Epithelial cell of prostate (primary cell): ENCODE results near the gene PSMC6.
"Not testable (repeated sequence)": the region's sequence is repeated elsewhere in the genome, so short reads cannot be mapped to it uniquely, and the experiment has no call there.

ENCODE experiments used
- DNase-seq: peaks from one replicate; pipeline ENCODE4 v3.0.0-alpha.2; 2011; ENCODE audit warnings: low read depth, low spot score
- H3K27ac ChIP-seq: fragments of 450-650 bp; 2 replicates; pipeline ENCODE4 v1.5.1; 2017; ENCODE audit warnings: mild to moderate bottlenecking

The PSMC6 gene

GRCh38 chr14:52711666-52712065, 4.7 kb downstream of the PSMC6 start:
- DNase-seq, result no peak
- H3K27ac ChIP-seq, result no peak overlapping the region

GRCh38 chr14:52716155-52716554, 9.2 kb downstream of the PSMC6 start:
- no peak for DNase-seq

GRCh38 chr14:52723514-52724359, 16.7 kb downstream of the PSMC6 start:
- H3K27ac ChIP-seq, result no peak overlapping the region
- DNase-seq, result no peak

More at GRCh38 chr14:52716155-52716554, 9.2 kb downstream of the PSMC6 start:
- H3K27ac ChIP-seq, result no peak overlapping the region

- no peak for DNase-seq
- no peak overlapping the region for H3K27ac ChIP-seq
These were observed 17.3 kb downstream of the PSMC6 start for GRCh38 chr14:52724360-52724644.

- H3K27ac ChIP-seq, DNase-seq: not testable (repeated sequence)
These were observed 20.5 kb downstream of the PSMC6 start for GRCh38 chr14:52727509-52727908.

- not testable (repeated sequence) for DNase-seq
These were observed 22.0 kb downstream of the PSMC6 start for GRCh38 chr14:52729035-52729434.

GRCh38 chr14:52729585-52729924, 22.6 kb downstream of the PSMC6 start:
- peak overlapping the region; percentile 57 for H3K27ac ChIP-seq
- no peak for DNase-seq

More at GRCh38 chr14:52729035-52729434, 22.0 kb downstream of the PSMC6 start:
- H3K27ac ChIP-seq, result peak overlapping the region; percentile 57

GRCh38 chr14:52729925-52730708, 23.1 kb downstream of the PSMC6 start, which contains the start of gene STYX:
STYX (plus strand) TSS chr14:52730166; CDS start chr14:52730475, 309 bp downstream.
- peak within 1 kb of the TSS; percentile 57 for H3K27ac ChIP-seq
- peak; percentile 87 for DNase-seq

- H3K27ac ChIP-seq, result peak overlapping the region; percentile 57
- no peak for DNase-seq
These were observed 23.7 kb downstream of the PSMC6 start for GRCh38 chr14:52730709-52731111.

- no peak overlapping the region for H3K27ac ChIP-seq
- DNase-seq, result no peak
These were observed 26.8 kb downstream of the PSMC6 start for GRCh38 chr14:52733824-52734223.

GRCh38 chr14:52735921-52736489, 29.0 kb downstream of the PSMC6 start:
- no peak overlapping the region for H3K27ac ChIP-seq
- DNase-seq, result no peak

GRCh38 chr14:52738409-52738808, 31.4 kb downstream of the PSMC6 start:
- DNase-seq, result no peak
- no peak overlapping the region for H3K27ac ChIP-seq

- no peak overlapping the region for H3K27ac ChIP-seq
- no peak for DNase-seq
These were observed 33.8 kb downstream of the PSMC6 start for GRCh38 chr14:52740751-52741150.

GRCh38 chr14:52741865-52742264, 34.9 kb downstream of the PSMC6 start:
- H3K27ac ChIP-seq, result no peak overlapping the region
- DNase-seq, result no peak

- no peak for DNase-seq
- no peak overlapping the region for H3K27ac ChIP-seq
These were observed 41.8 kb downstream of the PSMC6 start for GRCh38 chr14:52748647-52749292.

GRCh38 chr14:52755607-52756316, 48.8 kb downstream of the PSMC6 start:
- DNase-seq, result no peak
- no peak overlapping the region for H3K27ac ChIP-seq

- no peak overlapping the region for H3K27ac ChIP-seq
These were observed 52.1 kb downstream of the PSMC6 start for GRCh38 chr14:52759145-52759544.

GRCh38 chr14:52762923-52763322, 55.9 kb downstream of the PSMC6 start:
- DNase-seq, H3K27ac ChIP-seq: not testable (repeated sequence)

More at GRCh38 chr14:52759145-52759544, 52.1 kb downstream of the PSMC6 start:
- DNase-seq, result no peak

- DNase-seq, result no peak
- peak overlapping the region; percentile 17 for H3K27ac ChIP-seq
These were observed 60.2 kb downstream of the PSMC6 start for GRCh38 chr14:52767058-52767833.
